Bronchial epithelial cell (primary cell): ENCODE data around the gene CDCA7L. TPM values are rescaled to one million over a fixed set of nuclear protein-coding genes. Genes with fewer than 3 reads are reported as not detected.

Source experiments
- DNase-seq: peaks from one replicate; pipeline ENCODE4 v3.0.0-alpha.2; 2010; ENCODE audit warnings: low read depth
- FAIRE-seq: peaks from 2 replicates; lab custom pipeline; 2011; peaks lifted over from hg19 to GRCh38; lab: Jason Lieb, UNC
- H3K27me3 ChIP-seq: 2 replicates; pipeline ENCODE4 v1.5.1; 2011; ENCODE audit warnings: low read length; ENCODE audit not compliant: control insufficient read depth, insufficient read depth
- H3K36me3 ChIP-seq: 2 replicates; pipeline ENCODE4 v1.5.1; 2011; ENCODE audit warnings: low read length; ENCODE audit not compliant: control insufficient read depth, insufficient read depth
- H3K4me3 ChIP-seq: 2 replicates; pipeline ENCODE4 v1.5.1; 2011; ENCODE audit warnings: mild to moderate bottlenecking, low read depth, low read length, control low read depth
- CTCF ChIP-seq: IDR thresholded peaks from 2 replicates; pipeline ENCODE4 v1.5.1; 2011; ENCODE audit warnings: mild to moderate bottlenecking, moderate library complexity, low read length, control low read depth, inconsistent platforms; ENCODE audit not compliant: insufficient read depth, severe bottlenecking
- total RNA-seq: library from RNA; depleted of rRNA; stranded (reverse); fragments of >200 nt; gene quantifications from 2 replicates; pipeline ENCODE4 v1.2.1, GENCODE V29; 2014

CDCA7L gene
- total RNA-seq, 1 donor from 2014 or later: 40.3 TPM

DNA sequence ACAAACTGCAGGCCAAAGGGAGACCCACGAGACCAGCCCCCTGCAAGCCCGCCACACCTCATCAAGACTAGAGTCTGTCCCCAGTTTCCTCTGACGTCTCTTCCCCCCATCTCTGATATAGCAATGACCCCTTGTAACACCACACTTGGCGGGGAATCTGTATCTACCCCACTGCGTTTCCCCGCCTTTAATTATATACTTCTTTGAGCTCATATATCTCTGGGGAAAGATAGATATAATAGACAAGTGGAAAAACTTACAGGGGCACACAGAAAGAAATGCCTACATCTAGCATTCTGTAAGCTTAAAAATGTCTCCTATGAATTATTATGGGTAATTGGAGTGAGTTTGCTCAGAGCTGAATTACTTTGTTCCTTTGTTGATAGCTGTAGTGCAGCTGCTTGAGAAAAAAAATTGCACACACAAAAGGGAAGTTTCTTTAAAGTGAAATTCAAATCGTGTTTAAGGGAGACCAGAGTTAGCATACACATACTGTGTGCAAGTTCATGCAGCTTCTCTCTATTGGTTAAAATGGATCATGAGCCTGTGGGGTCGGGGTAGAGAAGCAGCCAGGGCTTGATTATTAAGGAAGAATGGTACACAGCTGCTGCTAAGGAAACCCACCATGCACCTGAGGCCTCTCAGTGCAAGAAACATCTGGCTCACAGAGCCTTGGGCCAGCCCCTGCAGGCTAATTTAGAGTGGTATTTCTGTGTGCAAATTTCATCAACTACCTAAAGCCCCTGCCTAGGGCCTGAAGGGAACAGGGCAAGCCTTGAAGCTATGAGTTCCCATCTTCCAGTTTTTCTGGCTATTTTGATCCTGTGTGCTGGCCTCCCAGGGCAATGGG is 32.5 kb downstream of the CDCA7L start:
- H3K4me3 ChIP-seq: no peak overlapping the region
- no peak for TF ChIP-seq CTCF
- DNase-seq: no peak
- no peaks in the 10 kb centered on the region for H3K27me3 ChIP-seq
- FAIRE-seq: no peak
- no peaks in the 10 kb centered on the region for H3K36me3 ChIP-seq

GRCh38 chr7:21912305-21912704 is 33.4 kb downstream of the CDCA7L start:
- TF ChIP-seq CTCF: no peak
- Histone ChIP-seq H3K4me3 (no peak overlapping the region), H3K36me3 (no peaks in the 10 kb centered on the region), H3K27me3 (no peaks in the 10 kb centered on the region)
- DNase-seq: no peak
- no peak for FAIRE-seq

DNA sequence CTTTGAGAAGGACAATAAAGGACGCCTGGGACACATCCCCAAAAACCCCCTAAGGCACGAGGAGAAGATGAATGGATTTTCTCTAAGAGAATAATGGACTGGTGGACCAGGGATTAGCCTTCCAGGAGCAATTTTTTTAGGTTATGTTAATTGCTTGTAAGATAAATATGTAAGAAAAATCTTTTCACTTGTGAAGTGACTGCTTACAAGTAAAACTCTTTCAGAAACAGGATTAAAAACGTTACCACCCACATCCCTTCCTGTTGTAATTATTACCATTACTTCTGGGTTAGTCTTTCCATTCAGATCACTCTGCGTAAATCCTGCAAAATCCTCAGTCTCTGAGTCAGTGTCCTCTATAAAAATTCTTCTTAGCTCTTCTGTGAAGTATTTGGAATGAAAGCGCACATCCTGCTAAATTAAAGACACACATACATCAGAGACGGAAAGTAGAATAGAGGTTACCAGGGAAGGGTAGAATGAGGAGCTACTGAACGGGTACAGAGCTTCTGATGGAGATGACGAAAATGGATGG is 34.3 kb downstream of the CDCA7L start:
- DNase-seq: no peak
- H3K27me3 ChIP-seq: no peaks in the 10 kb centered on the region
- no peak for TF ChIP-seq CTCF
- H3K36me3 ChIP-seq: no peaks in the 10 kb centered on the region
- H3K4me3 ChIP-seq: no peak overlapping the region
- no peak for FAIRE-seq

DNA sequence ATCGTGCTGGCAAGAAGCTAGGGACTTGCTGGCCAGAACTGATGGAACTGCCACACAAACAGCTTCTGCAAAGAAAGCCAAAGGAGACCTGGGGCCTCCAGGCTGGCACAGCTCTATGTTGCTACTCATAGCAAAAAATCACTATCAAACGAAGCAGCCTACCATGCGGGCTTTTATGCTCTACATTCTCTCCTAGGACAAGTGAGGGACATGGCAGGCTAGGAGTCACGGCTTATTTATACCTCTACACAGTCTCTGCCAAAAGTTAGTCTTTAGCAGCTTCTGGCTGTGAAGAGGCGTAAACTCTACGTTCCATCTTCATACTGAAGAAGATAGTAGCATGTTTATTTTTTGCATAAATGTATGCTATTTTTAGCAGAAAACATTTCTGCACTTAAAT is 35.4 kb downstream of the CDCA7L start:
- FAIRE-seq (no peak), DNase-seq (no peak)
- no peak overlapping the region for H3K4me3 ChIP-seq
- no peaks in the 10 kb centered on the region for H3K36me3 ChIP-seq
- no peaks in the 10 kb centered on the region for H3K27me3 ChIP-seq
- TF ChIP-seq CTCF: no peak

GRCh38 chr7:21908746-21909145 is 37.0 kb downstream of the CDCA7L start:
- DNase-seq (no peak), FAIRE-seq (no peak)
- TF ChIP-seq CTCF: no peak
- no peak overlapping the region for H3K4me3 ChIP-seq
- H3K27me3 ChIP-seq: no peaks in the 10 kb centered on the region
- no peaks in the 10 kb centered on the region for H3K36me3 ChIP-seq
